Endodermal cell (in vitro differentiated cells): ENCODE results near the gene TWIST1. TPM values are rescaled to one million over a fixed set of nuclear protein-coding genes. Genes with fewer than 3 reads are reported as not detected.

Experiments
- DNase-seq: peaks from one replicate; pipeline ENCODE4 v3.0.0-alpha.2; 2017
- H3K27ac ChIP-seq: 2 replicates; pipeline ENCODE4 v1.5.1; 2013; ENCODE audit warnings: mild to moderate bottlenecking, low read depth, low read length, moderate library complexity
- H3K27me3 ChIP-seq: 2 replicates; pipeline ENCODE4 v1.6.1; 2013; ENCODE audit warnings: mild to moderate bottlenecking, low read length, moderate library complexity; ENCODE audit not compliant: insufficient read depth, control insufficient read depth, poor library complexity, severe bottlenecking
- H3K36me3 ChIP-seq: 2 replicates; pipeline ENCODE4 v1.7.0; 2013; ENCODE audit warnings: mild to moderate bottlenecking, low read length, moderate library complexity; ENCODE audit not compliant: control insufficient read depth, insufficient read depth
- H3K4me1 ChIP-seq: one replicate; pipeline ENCODE4 v1.7.0; 2013; ENCODE audit warnings: low read length; ENCODE audit not compliant: control insufficient read depth, insufficient read depth
- H3K4me3 ChIP-seq: 2 replicates; pipeline ENCODE4 v1.5.1; 2013; ENCODE audit warnings: mild to moderate bottlenecking, low read length, moderate library complexity
- H3K9ac ChIP-seq: 2 replicates; pipeline ENCODE4 v1.6.1; 2013; ENCODE audit warnings: mild to moderate bottlenecking, low read length, moderate library complexity; ENCODE audit not compliant: poor library complexity, severe bottlenecking; ENCODE audit errors: extremely low read depth
- H3K9me3 ChIP-seq: 2 replicates; pipeline ENCODE4 v1.6.1; 2013; ENCODE audit warnings: mild to moderate bottlenecking, low read length, moderate library complexity; ENCODE audit not compliant: control insufficient read depth
- H3K27ac Mint-ChIP-seq: 2 replicates; pipeline ENCODE4 v1.8.0; 2020; ENCODE audit warnings: mixed read lengths
- H3K27me3 Mint-ChIP-seq: 2 replicates; pipeline ENCODE4 v1.8.0; 2021; ENCODE audit warnings: mild to moderate bottlenecking, mixed read lengths; ENCODE audit not compliant: insufficient read depth
- H3K36me3 Mint-ChIP-seq: 2 replicates; pipeline ENCODE4 v1.8.0; 2020; ENCODE audit warnings: low read depth, mixed read lengths
- H3K4me1 Mint-ChIP-seq: 2 replicates; pipeline ENCODE4 v1.8.0; 2020; ENCODE audit warnings: mixed read lengths
- H3K4me3 Mint-ChIP-seq: 2 replicates; pipeline ENCODE4 v1.8.0; 2020; ENCODE audit warnings: mild to moderate bottlenecking, moderate library complexity, mixed read lengths
- H3K9me3 Mint-ChIP-seq: 2 replicates; pipeline ENCODE4 v1.8.0; 2020; ENCODE audit warnings: mild to moderate bottlenecking, mixed read lengths
- CTCF ChIP-seq: fragments of 200-600 bp; sonication (generic); conservative IDR thresholded peaks from 2 replicates; pipeline ENCODE4 v1.5.0; 2021; ENCODE audit warnings: antibody characterized with exemption, mild to moderate bottlenecking
- WGBS, 2 experiments: methylation state at CpG; one replicate each; pipeline versions ENCODE4 v1.1.5 to v1.1.7; 2013; ENCODE audit warnings: missing lambda C conversion rate in 2 of 2, mixed read lengths in 1 of 2; ENCODE audit not compliant: insufficient coverage in 1 of 2, insufficient read length in 1 of 2; 5-methylcytosine and 5-hydroxymethylcytosine counted together
- long read RNA-seq, 4 experiments: library from polyadenylated mRNA in 2 of 4; library from RNA in 1 of 4; library from capped mRNA in 1 of 4; stranded (forward) in 3 of 4; unstranded in 1 of 4; transcript quantifications; one replicate each; pipeline ENCODE4 v2.0.0, GENCODE V29; 2020 to 2021; ENCODE audit warnings: inconsistent platforms in 1 of 4
- polyA plus RNA-seq, 2 experiments: library from polyadenylated mRNA; stranded (reverse); fragments of 50-300 nt; gene quantifications; one replicate each; pipeline ENCODE4 v1.2.3, GENCODE V29; 2013
- total RNA-seq, 2 donors: library from RNA; stranded (reverse); fragmentation: NEBNext Ultra II Directional in 1 of 2; extraction: Animal tissue kit (Norgen Biotek cat#: 25700) in 1 of 2; gene quantifications; 2 replicates in 1 of 2; 3 replicates in 1 of 2; pipeline ENCODE4 v1.2.1, GENCODE V29; 2021

The TWIST1 gene
- total RNA-seq: under 1 TPM; 0.46 to 0.88 TPM
- polyA plus RNA-seq (2013, experiment 1 of 2): 11.1 TPM
- polyA plus RNA-seq (2013, experiment 2 of 2): 8.4 TPM
- long read RNA-seq, experiment 1: 0 reads
- long read RNA-seq, experiment 2: 0 reads
- long read RNA-seq, experiment 3: 0 reads
- long read RNA-seq, experiment 4: 0 reads

DNA sequence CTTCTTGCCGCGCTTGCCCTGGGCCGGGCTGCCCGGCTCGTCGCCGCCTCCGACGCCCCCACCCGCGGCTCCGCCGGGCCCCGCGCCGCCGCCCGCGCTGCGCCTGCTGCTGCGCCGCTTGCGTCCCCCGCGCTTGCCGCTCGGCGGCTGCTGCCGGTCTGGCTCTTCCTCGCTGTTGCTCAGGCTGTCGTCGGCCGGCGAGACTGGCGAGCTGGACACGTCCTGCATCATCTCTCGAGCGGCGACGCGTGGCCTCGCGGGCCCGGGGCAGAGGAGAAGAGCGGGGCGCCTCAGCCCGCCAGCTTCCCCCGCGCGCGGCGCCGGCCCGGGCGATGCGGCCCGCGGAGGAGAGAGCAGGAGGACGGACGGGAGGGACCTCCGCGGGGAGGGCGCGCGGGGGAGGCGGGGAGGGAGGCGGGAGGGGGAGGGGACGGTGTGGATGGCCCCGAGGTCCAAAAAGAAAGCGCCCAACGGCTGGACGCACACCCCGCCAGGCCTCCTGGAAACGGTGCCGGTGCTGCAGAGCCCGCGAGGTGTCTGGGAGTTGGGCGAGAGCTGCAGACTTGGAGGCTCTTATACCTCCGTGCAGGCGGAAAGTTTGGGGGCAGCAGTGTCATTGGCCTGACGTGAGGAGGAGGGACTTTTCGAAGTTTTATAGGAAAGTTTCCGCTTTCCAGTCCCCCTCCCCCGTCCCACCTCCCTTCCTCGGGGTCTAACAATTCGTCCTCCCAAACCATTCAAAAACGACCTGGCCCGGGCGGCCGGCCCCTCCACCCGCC is at the start of gene TWIST1:
TWIST1 (minus strand) TSS at position 546 of the 779 bp plus-strand sequence; CDS start at position 231, 315 bp downstream.
- no peak within 1 kb of the TSS for H3K9ac ChIP-seq

DNA sequence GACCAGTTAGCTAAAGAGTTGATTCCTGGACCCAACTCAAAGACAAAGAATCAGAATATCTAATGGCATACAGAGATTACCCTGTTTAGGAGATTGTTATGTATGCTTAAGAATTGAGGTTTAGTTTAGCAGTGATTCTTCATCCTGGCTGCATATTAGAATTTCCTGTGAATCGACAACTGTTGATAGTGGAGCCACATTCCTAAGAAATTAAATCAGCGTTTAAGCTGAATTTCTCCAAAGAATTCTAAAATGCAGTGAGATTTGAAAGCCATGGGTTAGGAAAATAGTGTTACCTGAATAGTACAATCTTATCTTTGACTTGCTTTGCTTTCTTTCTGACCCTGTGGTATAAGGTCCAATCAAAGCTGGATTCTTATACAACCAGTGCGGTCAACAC is 44.2 kb upstream of the TWIST1 start:
- Histone ChIP-seq H3K4me1 (no peaks in the 10 kb centered on the region), H3K9ac (no peak overlapping the region), H3K4me3 (no peak overlapping the region), H3K36me3 (no peaks in the 10 kb centered on the region), H3K9me3 (no peaks in the 10 kb centered on the region), H3K27me3 (peaks cover 90% of the 10 kb centered on the region), H3K27ac (no peak overlapping the region)
- Mint-ChIP-seq H3K4me1 (no peaks in the 10 kb centered on the region), H3K27ac (no peak overlapping the region), H3K9me3 (no peaks in the 10 kb centered on the region), H3K4me3 (no peak overlapping the region), H3K27me3 (peaks cover 11% of the 10 kb centered on the region), H3K36me3 (no peaks in the 10 kb centered on the region)
- WGBS, 2 experiments: 76 to 94% methylated on average over 2 to 3 of the region's 3 CpGs
- no peak for DNase-seq
- TF ChIP-seq CTCF: no peak

More for the DNA sequence above, at the start of gene TWIST1:
- Histone ChIP-seq H3K36me3 (no peaks in the 10 kb centered on the region), H3K27ac (no peak within 1 kb of the TSS), H3K9me3 (no peaks in the 10 kb centered on the region), H3K4me1 (no peaks in the 10 kb centered on the region), H3K27me3 (peaks cover 92% of the 10 kb centered on the region), H3K4me3 (peak within 1 kb of the TSS; percentile 81)
- Mint-ChIP-seq H3K4me3 (peak within 1 kb of the TSS; percentile 57), H3K4me1 (peaks cover 17% of the 10 kb centered on the region), H3K27ac (no peak within 1 kb of the TSS), H3K9me3 (no peaks in the 10 kb centered on the region), H3K36me3 (no peaks in the 10 kb centered on the region), H3K27me3 (peaks cover 92% of the 10 kb centered on the region)
- DNase-seq: peak; percentile 89
- no peak for TF ChIP-seq CTCF
- 0% methylated on average over 11 to 90 of the region's 91 CpGs for WGBS, 2 experiments

- Mint-ChIP-seq H3K36me3 (no peaks in the 10 kb centered on the region), H3K9me3 (no peaks in the 10 kb centered on the region), H3K27ac (no peak overlapping the region), H3K27me3 (peaks cover 61% of the 10 kb centered on the region), H3K4me1 (peaks cover 22% of the 10 kb centered on the region), H3K4me3 (no peak overlapping the region)
- 22% methylated on average over 4 of the region's 4 CpGs; no CpG with 5 or more reads in 1 of the 2 experiments for WGBS, 2 experiments
- Histone ChIP-seq H3K9ac (no peak overlapping the region), H3K9me3 (no peaks in the 10 kb centered on the region), H3K27me3 (peaks cover 73% of the 10 kb centered on the region), H3K4me3 (no peak overlapping the region), H3K36me3 (no peaks in the 10 kb centered on the region), H3K4me1 (peaks cover 4% of the 10 kb centered on the region), H3K27ac (no peak overlapping the region)
- no peak for TF ChIP-seq CTCF
- peak; percentile 52 for DNase-seq
Observed at GRCh38 chr7:19146699-19147098, 29.3 kb upstream of the TWIST1 start.
